NCI-H1436 treated with DMSO at 0.1 percent for 48 hours (cell line): ENCODE results near the gene TET1.
"Not testable (repeated sequence)": the region's sequence is repeated elsewhere in the genome, so short reads cannot be mapped to it uniquely, and the experiment has no call there.

Source experiments
- DNase-seq: peaks from one replicate; lab custom pipeline; 2025; lab: John Stamatoyannopoulos, UW

TET1 gene

GRCh38 chr10:68708987-68709386 is 148.8 kb downstream of the TET1 start:
- DNase-seq = not testable (repeated sequence)

DNA sequence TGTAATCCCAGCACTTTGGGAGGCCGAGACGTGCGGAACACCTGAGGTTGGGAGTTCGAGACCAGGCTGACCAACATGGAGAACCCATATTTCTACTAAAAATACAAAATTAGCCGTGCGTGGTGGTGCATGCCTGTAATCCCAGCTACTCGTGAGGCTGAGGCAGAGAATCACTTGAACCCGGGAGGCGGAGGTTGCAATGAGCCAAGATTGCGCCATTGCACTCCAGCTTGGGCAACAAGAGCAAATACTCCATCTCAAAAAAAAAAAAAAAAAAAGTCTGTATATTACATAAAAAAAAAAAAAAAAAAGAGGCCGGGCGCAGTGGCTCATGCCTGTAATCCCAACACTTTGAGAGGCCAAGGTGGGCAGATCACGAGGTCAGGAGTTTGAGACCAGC is 152.9 kb downstream of the TET1 start:
- not testable (repeated sequence) for DNase-seq

DNA sequence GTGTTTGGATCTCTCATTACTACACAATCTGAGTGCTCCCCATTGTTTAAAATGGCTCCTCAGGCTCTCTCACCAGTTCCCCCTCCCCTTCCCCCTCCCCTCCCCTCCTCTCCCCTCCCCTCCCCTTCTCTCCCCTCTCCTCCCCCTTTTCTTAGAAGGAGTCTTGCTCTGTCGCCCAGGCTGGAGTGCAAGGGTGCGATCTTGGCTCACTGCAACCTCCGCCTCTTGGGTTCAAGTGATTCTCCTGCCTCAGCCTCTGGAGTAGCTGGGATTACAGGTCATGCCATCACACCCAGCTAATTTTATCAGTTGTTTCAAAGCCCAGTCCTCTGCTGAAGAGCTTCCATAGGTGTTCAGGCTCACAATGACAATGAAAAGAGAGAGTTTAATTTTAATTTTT is 157.3 kb downstream of the TET1 start:
- DNase-seq = no peak

GRCh38 chr10:68720793-68721672 is 160.9 kb downstream of the TET1 start, which contains the start of gene CCAR1:
Gene CCAR1, plus strand, starts transcription at chr10:68721239. Its CDS starts 1,266 bp downstream, at chr10:68722505.
- peak; percentile 92 for DNase-seq

DNA sequence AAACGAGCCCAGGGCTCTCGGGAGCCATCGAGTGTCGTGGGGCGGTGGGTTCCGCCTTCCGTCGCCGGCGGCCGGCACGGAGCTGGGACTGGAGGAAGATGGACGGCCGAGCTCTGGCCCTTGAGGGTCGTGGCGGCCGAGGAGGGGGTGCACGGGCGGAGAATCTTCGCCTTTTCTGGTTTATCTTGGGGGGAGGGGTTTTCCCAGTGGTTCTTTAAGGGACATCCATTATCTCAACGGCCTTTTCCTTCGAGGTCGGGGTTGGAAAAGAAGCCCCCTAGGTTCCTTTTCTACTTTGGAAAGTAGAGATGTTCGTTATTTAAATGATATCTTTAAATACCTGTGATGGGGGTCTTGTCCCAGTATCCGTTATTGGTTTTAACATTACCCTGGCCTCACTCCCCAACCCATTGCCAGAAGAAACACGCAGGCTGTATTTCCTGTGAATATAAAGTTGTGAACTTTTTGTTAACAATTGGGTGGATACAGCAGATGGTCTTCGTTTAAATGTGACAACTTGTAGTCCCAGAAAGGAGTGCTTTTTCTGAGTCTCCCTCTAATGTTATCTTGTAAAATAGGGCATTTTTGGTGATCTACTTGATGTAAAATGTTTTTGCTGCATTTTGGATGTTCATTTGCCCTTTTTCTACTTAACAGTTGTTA is 161.7 kb downstream of the TET1 start:
- no peak for DNase-seq

GRCh38 chr10:68725016-68725415 is 164.9 kb downstream of the TET1 start:
- no peak for DNase-seq

DNA sequence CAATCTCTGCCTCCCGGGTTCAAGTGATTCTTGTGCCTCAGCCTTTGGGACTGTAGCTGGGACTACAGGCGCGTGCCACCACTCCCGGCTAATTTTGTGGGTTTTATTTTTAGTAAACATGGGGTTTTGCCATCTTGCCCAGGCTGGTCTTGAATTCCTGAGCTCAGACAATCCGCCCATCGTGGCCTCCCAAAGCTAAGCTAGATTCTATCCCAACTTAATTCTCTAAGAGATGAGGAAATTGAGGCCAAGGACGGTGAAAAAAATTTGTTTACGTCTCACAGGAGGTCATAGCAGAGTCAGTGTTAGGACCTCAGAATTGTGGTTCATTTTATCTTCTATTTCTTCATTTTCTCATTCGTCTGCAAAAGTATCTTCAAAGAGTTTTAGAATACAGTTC is 167.0 kb downstream of the TET1 start:
- no peak for DNase-seq

GRCh38 chr10:68732651-68733050 is 172.5 kb downstream of the TET1 start:
- DNase-seq = no peak

GRCh38 chr10:68734349-68734748 is 174.2 kb downstream of the TET1 start:
- no peak for DNase-seq

DNA sequence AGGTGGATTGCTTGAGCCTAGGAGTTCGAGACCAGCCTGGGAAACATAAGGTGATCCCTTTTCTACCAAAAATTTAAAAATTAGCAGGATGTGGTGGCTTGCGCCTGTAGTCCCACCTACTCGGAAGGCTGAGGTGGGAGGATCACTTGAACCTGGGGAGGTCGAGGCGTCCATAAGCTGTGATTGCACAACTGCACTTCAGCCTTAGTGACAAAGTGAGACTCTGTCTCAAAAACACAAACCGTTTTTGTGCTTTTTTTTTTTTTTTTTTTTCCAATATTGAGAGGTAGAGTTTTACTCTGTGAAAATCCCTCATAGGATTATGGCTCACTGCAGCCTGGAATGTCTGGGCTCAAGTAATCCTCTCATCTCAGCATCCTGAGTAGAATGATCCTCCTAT is 175.0 kb downstream of the TET1 start:
- DNase-seq = no peak

DNA sequence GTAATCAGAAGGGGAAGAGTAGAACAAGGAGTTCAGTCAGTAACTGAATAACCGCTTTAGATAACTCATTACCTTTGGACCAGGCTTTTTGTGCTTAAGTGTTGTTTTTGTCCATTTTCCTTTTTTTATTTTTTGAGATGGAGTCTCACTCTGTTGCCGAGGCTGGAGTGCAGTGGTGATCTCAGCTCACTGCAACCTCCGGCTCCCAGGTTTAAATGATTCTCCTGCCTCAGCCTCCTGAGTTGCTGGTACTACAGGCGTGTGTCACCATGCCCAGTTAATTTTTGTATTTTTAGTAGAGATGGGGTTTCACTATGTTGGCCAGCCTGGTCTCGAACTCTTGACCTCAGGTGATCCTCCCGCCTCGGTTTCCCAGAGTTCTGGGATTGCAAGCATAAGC is 175.6 kb downstream of the TET1 start:
- not testable (repeated sequence) for DNase-seq

DNA sequence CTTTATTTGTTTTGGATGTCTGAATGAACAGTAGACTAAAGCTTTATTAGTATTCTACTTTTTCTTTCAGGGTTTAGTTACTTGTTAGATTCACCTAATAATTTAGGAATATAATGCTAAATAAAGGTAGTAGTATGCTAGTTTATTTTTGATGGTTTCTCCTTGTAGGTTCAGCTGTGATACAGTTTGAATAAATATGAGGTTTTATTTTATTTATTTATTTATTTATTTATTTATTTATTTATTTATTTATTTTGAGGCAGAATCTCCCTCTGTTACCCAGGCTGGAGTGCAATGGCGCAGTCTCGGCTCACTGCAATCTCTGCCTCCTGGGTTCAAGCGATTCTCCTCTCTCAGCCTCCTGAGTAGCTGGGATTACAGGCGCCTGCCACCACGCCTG is 180.5 kb downstream of the TET1 start:
- not testable (repeated sequence) for DNase-seq

DNA sequence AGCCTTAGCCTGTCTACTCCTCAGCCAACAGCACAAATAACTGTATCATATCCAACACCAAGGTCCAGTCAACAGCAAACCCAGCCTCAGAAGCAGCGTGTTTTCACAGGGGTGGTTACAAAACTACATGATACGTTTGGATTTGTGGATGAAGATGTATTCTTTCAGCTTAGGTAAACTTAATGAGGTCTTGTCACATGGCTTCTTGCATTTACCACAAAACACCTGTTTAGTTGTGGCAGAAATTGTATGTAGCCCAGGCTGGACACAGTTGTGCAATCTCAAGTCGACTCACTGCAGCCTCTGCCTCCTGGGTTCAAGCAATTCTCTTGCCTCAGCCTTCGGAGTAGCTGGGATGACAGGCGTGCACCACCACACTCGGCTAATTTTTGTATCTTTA is 182.3 kb downstream of the TET1 start:
- DNase-seq = no peak
